GM18502 (cell line): ENCODE results near the gene TOP1.
A peak's percentile ranks its signal among the peaks of the same experiment; 100 is the strongest.

Experiments used
- ATAC-seq: cut with Tn5 transposase; IDR thresholded peaks from one replicate; pipeline ENCODE4 v1.9.1; 2021; ENCODE audit warnings: mild to moderate bottlenecking; ENCODE audit not compliant: unreplicated experiment, poor library complexity

The TOP1 gene

GRCh38 chr20:41028359-41029149 is at the start of gene TOP1:
Gene TOP1, plus strand, starts transcription at chr20:41028822. Its CDS starts 246 bp downstream, at chr20:41029068.
- peak; percentile 95 for ATAC-seq

GRCh38 chr20:40979247-40979646 is 49.4 kb upstream of the TOP1 start:
- no peak for ATAC-seq

GRCh38 chr20:40980106-40980827 is 48.4 kb upstream of the TOP1 start:
- peak; percentile 64 for ATAC-seq

GRCh38 chr20:40980828-40981310 is 47.8 kb upstream of the TOP1 start:
- no peak for ATAC-seq

- ATAC-seq: no peak
Observed at GRCh38 chr20:40982415-40983145, 46.0 kb upstream of the TOP1 start.

GRCh38 chr20:40983898-40984297 is 44.7 kb upstream of the TOP1 start:
- no peak for ATAC-seq

- no peak for ATAC-seq
Observed at GRCh38 chr20:40984496-40984895, 44.1 kb upstream of the TOP1 start.

GRCh38 chr20:40986774-40987173 is 41.8 kb upstream of the TOP1 start:
- no peak for ATAC-seq

GRCh38 chr20:40990542-40991120 is 38.0 kb upstream of the TOP1 start:
- no peak for ATAC-seq

GRCh38 chr20:40991181-40991889 is 37.3 kb upstream of the TOP1 start:
- ATAC-seq: peak; percentile 91

- no peak for ATAC-seq
Observed at GRCh38 chr20:40992349-40993113, 36.1 kb upstream of the TOP1 start.

GRCh38 chr20:40993794-40994540 is 34.7 kb upstream of the TOP1 start:
- ATAC-seq: no peak

GRCh38 chr20:40996326-40996725 is 32.3 kb upstream of the TOP1 start:
- no peak for ATAC-seq

- no peak for ATAC-seq
Observed at GRCh38 chr20:40997116-40997515, 31.5 kb upstream of the TOP1 start.

- no peak for ATAC-seq
Observed at GRCh38 chr20:40999841-41000240, 28.8 kb upstream of the TOP1 start.

- no peak for ATAC-seq
Observed at GRCh38 chr20:41000628-41001027, 28.0 kb upstream of the TOP1 start.

- ATAC-seq: no peak
Observed at GRCh38 chr20:41001497-41001896, 27.1 kb upstream of the TOP1 start.

- no peak for ATAC-seq
Observed at GRCh38 chr20:41002842-41003142, 25.8 kb upstream of the TOP1 start.
